ENCODE results near the gene SPATC1L. TPM values are rescaled to one million over a fixed set of nuclear protein-coding genes. Genes with fewer than 3 reads are reported as not detected.
"Not testable (repeated sequence)": the region's sequence is repeated elsewhere in the genome, so short reads cannot be mapped to it uniquely, and the experiment has no call there.

Gene SPATC1L
- total RNA-seq, 2 donors from 2014 or later: 2.6 to 12.9 TPM

- DNase-seq (no peak), ATAC-seq (replicated peaks in 1 of 2) (no peak)
- Mint-ChIP-seq H3K9me3 (peaks cover 4 to 6% of the 10 kb centered on the region in 2 donors), H3K27ac (no peak overlapping the region), H3K36me3 (ENCODE audit: insufficient read depth in 2 of 2) (peaks cover 0 to 7% of the 10 kb centered on the region in 2 donors), H3K27me3 (ENCODE audit: low read depth) (peaks cover 16% of the 10 kb centered on the region), H3K4me1 (ENCODE audit: low read depth) (no peaks in the 10 kb centered on the region), H3K4me3 (no peak overlapping the region)
These were observed 3.4 kb downstream of the SPATC1L start for GRCh38 chr21:46180778-46181391.

GRCh38 chr21:46180079-46180722, 4.1 kb downstream of the SPATC1L start:
- Mint-ChIP-seq H3K27ac (no peak overlapping the region), H3K9me3 (peaks cover 4 to 6% of the 10 kb centered on the region in 2 donors), H3K4me1 (ENCODE audit: low read depth) (no peaks in the 10 kb centered on the region), H3K4me3 (no peak overlapping the region), H3K27me3 (ENCODE audit: low read depth) (peaks cover 18% of the 10 kb centered on the region), H3K36me3 (ENCODE audit: insufficient read depth in 2 of 2) (peaks cover 0 to 9% of the 10 kb centered on the region in 2 donors)
- no peak for ATAC-seq (replicated peaks in 1 of 2)
- DNase-seq: no peak

DNA sequence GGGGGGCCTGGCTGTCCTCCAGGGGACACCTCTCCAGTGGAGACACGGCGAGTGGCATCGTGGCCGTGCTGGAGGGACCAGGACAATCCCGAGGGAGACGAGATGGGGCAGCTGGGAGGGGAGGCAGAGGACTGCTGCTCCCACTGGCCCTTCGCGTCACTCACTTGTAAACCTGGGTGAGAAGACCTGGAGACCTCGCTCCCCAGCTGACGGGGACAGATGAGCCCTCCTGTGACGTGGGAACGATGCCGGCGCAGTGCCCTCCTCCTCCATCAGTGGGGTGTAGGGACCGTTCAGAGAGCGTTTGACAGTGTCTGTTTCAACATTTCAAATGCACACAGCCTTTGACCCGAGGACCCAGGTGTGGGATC, 4.6 kb downstream of the SPATC1L start:
- H3K4me1 Mint-ChIP-seq (ENCODE audit: low read depth): no peaks in the 10 kb centered on the region
- no peak overlapping the region for H3K4me3 Mint-ChIP-seq
- ATAC-seq (replicated peaks in 1 of 2): no peak
- H3K9me3 Mint-ChIP-seq: peaks cover 7 to 10% of the 10 kb centered on the region in 2 donors
- H3K27ac Mint-ChIP-seq: no peak overlapping the region
- DNase-seq: no peak
- H3K27me3 Mint-ChIP-seq (ENCODE audit: low read depth): peaks cover 18% of the 10 kb centered on the region
- peaks cover 4 to 12% of the 10 kb centered on the region in 2 donors for H3K36me3 Mint-ChIP-seq (ENCODE audit: insufficient read depth in 2 of 2)

DNA sequence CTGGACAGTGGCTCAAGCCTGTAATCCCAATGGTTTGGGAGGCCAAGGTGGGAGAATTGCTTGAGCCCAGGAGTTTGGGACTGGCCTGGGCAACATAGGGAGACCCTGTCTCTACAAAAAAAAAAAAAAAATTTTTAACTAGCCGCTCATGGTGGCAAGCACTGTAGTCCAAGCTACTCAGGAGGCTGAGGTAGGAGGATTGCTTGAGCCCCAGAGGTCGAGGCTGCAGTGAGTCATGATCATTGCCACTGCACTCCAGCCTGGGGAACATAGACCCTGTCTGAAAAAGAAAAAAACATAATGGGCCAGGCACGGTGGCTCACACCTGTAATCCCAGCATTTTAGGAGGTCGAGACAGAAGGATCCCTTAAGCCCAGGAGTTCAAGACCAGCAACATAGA, 5.3 kb downstream of the SPATC1L start:
- peaks cover 25% of the 10 kb centered on the region for H3K27me3 Mint-ChIP-seq (ENCODE audit: low read depth)
- peaks cover 9 to 14% of the 10 kb centered on the region in 2 donors for H3K9me3 Mint-ChIP-seq
- H3K36me3 Mint-ChIP-seq (ENCODE audit: insufficient read depth in 2 of 2): peaks cover 6 to 14% of the 10 kb centered on the region in 2 donors
- H3K27ac Mint-ChIP-seq: no peak overlapping the region
- DNase-seq (no peak), ATAC-seq (replicated peaks in 1 of 2) (no peak)
- H3K4me1 Mint-ChIP-seq (ENCODE audit: low read depth): no peaks in the 10 kb centered on the region
- no peak overlapping the region for H3K4me3 Mint-ChIP-seq

GRCh38 chr21:46176443-46177129, 7.7 kb downstream of the SPATC1L start:
- not testable (repeated sequence) for DNase-seq; H3K4me1 Mint-ChIP-seq (ENCODE audit: low read depth); ATAC-seq (replicated peaks in 1 of 2); H3K4me3 Mint-ChIP-seq; H3K27ac Mint-ChIP-seq
- Mint-ChIP-seq H3K27me3 (ENCODE audit: low read depth) (peaks cover 25% of the 10 kb centered on the region), H3K9me3 (peaks cover 9 to 14% of the 10 kb centered on the region in 2 donors), H3K36me3 (ENCODE audit: insufficient read depth in 2 of 2) (peaks cover 6 to 14% of the 10 kb centered on the region in 2 donors)

GRCh38 chr21:46173573-46173972, 10.7 kb downstream of the SPATC1L start:
- Mint-ChIP-seq H3K36me3 (ENCODE audit: insufficient read depth in 2 of 2) (peaks cover 6 to 14% of the 10 kb centered on the region in 2 donors), H3K9me3 (peaks cover 9 to 14% of the 10 kb centered on the region in 2 donors), H3K4me3 (no peak overlapping the region), H3K4me1 (ENCODE audit: low read depth) (no peaks in the 10 kb centered on the region), H3K27me3 (ENCODE audit: low read depth) (peaks cover 25% of the 10 kb centered on the region), H3K27ac (no peak overlapping the region)
- DNase-seq (no peak), ATAC-seq (replicated peaks in 1 of 2) (no peak)

- Mint-ChIP-seq H3K9me3 (peaks cover 9 to 14% of the 10 kb centered on the region in 2 donors), H3K27ac (no peak overlapping the region), H3K27me3 (ENCODE audit: low read depth) (peaks cover 25% of the 10 kb centered on the region), H3K36me3 (ENCODE audit: insufficient read depth in 2 of 2) (peaks cover 6 to 14% of the 10 kb centered on the region in 2 donors), H3K4me3 (no peak overlapping the region), H3K4me1 (ENCODE audit: low read depth) (no peaks in the 10 kb centered on the region)
- DNase-seq: no peak
- no peak for ATAC-seq (replicated peaks in 1 of 2)
These were observed 11.3 kb downstream of the SPATC1L start for GRCh38 chr21:46172863-46173528.

DNA sequence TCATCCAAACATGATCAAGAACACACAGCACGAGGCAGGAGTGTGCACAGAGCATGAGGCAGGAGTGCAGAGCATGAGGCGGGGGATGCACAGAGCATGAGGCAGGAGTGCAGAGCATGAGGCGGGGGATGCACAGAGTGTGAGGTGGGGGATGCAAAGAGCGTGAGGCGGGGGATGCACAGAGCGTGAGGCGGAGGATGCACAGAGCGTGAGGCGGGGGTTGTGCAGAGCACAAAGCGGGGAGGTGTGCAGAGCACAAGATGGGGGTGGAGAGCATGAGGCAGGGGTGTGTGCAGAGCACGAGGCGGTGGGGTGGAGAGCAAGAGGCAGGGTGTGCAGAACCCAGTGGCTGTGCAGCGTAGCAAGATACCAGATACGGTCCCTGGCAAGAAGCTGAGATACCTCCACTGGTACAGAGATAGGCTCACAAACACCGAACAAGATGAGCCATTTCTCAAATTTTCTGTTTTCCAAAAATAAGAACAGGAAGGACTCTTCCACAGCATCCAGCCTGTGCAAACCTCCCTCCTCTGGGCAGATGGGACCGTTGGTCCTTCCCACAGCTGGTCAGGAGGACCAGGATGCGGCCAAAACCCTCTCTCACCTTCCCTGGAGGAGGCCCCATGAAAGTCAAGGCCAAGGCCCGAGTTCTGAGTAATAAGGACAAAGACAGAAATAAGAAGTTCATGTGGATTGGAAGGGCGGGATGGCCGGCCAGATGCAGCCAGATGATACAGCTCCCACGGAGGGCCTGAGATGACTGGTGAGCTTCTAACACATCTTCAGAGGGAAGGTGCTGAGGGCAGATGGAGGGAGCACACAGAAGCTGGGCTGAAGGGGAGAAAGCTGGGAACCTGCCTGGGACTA, 12.0 kb downstream of the SPATC1L start:
- H3K36me3 Mint-ChIP-seq (ENCODE audit: insufficient read depth in 2 of 2): peaks cover 6 to 13% of the 10 kb centered on the region in 2 donors
- peaks cover 8 to 12% of the 10 kb centered on the region in 2 donors for H3K9me3 Mint-ChIP-seq
- H3K27ac Mint-ChIP-seq: no peak overlapping the region
- no peak overlapping the region for H3K4me3 Mint-ChIP-seq
- H3K4me1 Mint-ChIP-seq (ENCODE audit: low read depth): no peaks in the 10 kb centered on the region
- DNase-seq: no peak
- H3K27me3 Mint-ChIP-seq (ENCODE audit: low read depth): peaks cover 25% of the 10 kb centered on the region
- no peak for ATAC-seq (replicated peaks in 1 of 2)

DNA sequence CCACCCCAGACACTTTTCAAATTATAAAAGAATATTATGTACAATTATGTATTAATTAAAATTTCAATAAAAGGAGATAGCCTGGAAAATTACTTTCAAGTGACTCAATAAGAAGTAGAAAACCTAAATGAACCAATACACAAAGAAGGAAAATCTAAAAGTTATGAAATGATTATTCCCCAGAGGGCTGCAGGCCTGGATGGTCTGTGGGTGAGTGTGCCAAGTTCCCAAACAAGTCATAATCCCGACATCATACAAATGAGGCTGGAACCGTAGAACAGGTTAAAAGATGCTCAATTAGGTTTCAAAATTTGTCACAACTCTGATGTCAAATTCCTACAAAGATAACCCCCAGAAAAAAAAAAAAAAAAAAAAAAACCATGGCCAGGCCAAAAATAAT, 12.7 kb downstream of the SPATC1L start:
- ATAC-seq (replicated peaks in 1 of 2) (no peak), DNase-seq (no peak)
- H3K27me3 Mint-ChIP-seq (ENCODE audit: low read depth): peaks cover 25% of the 10 kb centered on the region
- H3K4me3 Mint-ChIP-seq: no peak overlapping the region
- peaks cover 8 to 12% of the 10 kb centered on the region in 2 donors for H3K9me3 Mint-ChIP-seq
- no peaks in the 10 kb centered on the region for H3K4me1 Mint-ChIP-seq (ENCODE audit: low read depth)
- H3K27ac Mint-ChIP-seq: no peak overlapping the region
- peaks cover 6 to 13% of the 10 kb centered on the region in 2 donors for H3K36me3 Mint-ChIP-seq (ENCODE audit: insufficient read depth in 2 of 2)

- H3K9me3 Mint-ChIP-seq; DNase-seq; ATAC-seq (replicated peaks in 1 of 2); H3K4me1 Mint-ChIP-seq (ENCODE audit: low read depth); H3K4me3 Mint-ChIP-seq; H3K36me3 Mint-ChIP-seq (ENCODE audit: insufficient read depth in 2 of 2): not testable (repeated sequence)
- Mint-ChIP-seq H3K27ac (peak overlapping the region; percentile 89), H3K27me3 (ENCODE audit: low read depth) (peaks cover 16% of the 10 kb centered on the region)
These were observed 13.6 kb downstream of the SPATC1L start for GRCh38 chr21:46170436-46171193.

- no peak for DNase-seq
- Mint-ChIP-seq H3K27ac (no peak overlapping the region), H3K4me3 (no peak overlapping the region)
These were observed 15.4 kb downstream of the SPATC1L start for GRCh38 chr21:46168659-46169386.

More at GRCh38 chr21:46168659-46169386, 15.4 kb downstream of the SPATC1L start:
- Mint-ChIP-seq H3K4me1 (ENCODE audit: low read depth) (no peaks in the 10 kb centered on the region), H3K27me3 (ENCODE audit: low read depth) (no peaks in the 10 kb centered on the region), H3K36me3 (ENCODE audit: insufficient read depth in 2 of 2) (no peaks in the 10 kb centered on the region), H3K9me3 (no peaks in the 10 kb centered on the region)
- no peak for ATAC-seq (replicated peaks in 1 of 2)
